Peyer's patch (tissue), 4 donors: ENCODE measurements around the gene ADAM21. TPM values are rescaled to one million over a fixed set of nuclear protein-coding genes. Genes with fewer than 3 reads are reported as not detected.
"Not testable (repeated sequence)": the region's sequence is repeated elsewhere in the genome, so short reads cannot be mapped to it uniquely, and the experiment has no call there.

Source experiments
- DNase-seq, 3 donors: peaks; one replicate each; pipeline ENCODE4 v3.0.0-alpha.2; 2017 to 2019
- H3K27ac ChIP-seq, 4 donors: fragments of 200-600 bp; sonication (generic); one replicate each; pipeline ENCODE4 v1.5.1; 2016 to 2019
- H3K27me3 ChIP-seq, 2 donors: fragments of 200-600 bp; sonication (generic); one replicate each; pipeline ENCODE4 v1.5.1; 2019
- H3K36me3 ChIP-seq, 3 donors: fragments of 200-600 bp; sonication (generic); one replicate each; pipeline ENCODE4 v1.5.1; 2016 to 2019
- H3K4me1 ChIP-seq, 4 donors: fragments of 200-600 bp; sonication (generic); one replicate each; pipeline ENCODE4 v1.5.1; 2016 to 2019
- H3K4me3 ChIP-seq, 4 donors: fragments of 200-600 bp; sonication (generic); 1 replicate in 3 of 4; 2 replicates in 1 of 4; pipeline ENCODE4 v1.5.1; 2016 to 2019; ENCODE audit warnings: mild to moderate bottlenecking in 1 of 4
- H3K9me3 ChIP-seq, 4 donors: fragments of 200-600 bp; sonication (generic); one replicate each; pipeline ENCODE4 v1.5.1; 2016 to 2019; ENCODE audit warnings: mild to moderate bottlenecking in 1 of 4
- POLR2A ChIP-seq, 2 donors: fragments of 450-650 bp; IDR thresholded peaks; one replicate each; pipeline ENCODE4 v1.5.1; 2017; ENCODE audit warnings: antibody characterized with exemption in 2 of 2, mild to moderate bottlenecking in 2 of 2, moderate library complexity in 2 of 2
- total RNA-seq, 4 donors: library from RNA; depleted of rRNA; stranded (reverse); fragments of >200 nt; gene quantifications; one replicate each; pipeline ENCODE4 v1.1.0, GENCODE V29; 2016
- TF ChIP-seq, protein P1 (sequence below), 6 experiments: fragments of 450-650 bp in 4 of 6; fragments of 200-600 bp in 2 of 6; sonication (generic) in 1 of 6; IDR thresholded peaks; one replicate each; pipeline ENCODE4 v1.5.1; 2017 to 2019; ENCODE audit warnings: antibody characterized with exemption in 6 of 6, mild to moderate bottlenecking in 3 of 6, moderate library complexity in 1 of 6

Gene ADAM21
- total RNA-seq, 4 donors from 2014 or later = not detected

DNA sequence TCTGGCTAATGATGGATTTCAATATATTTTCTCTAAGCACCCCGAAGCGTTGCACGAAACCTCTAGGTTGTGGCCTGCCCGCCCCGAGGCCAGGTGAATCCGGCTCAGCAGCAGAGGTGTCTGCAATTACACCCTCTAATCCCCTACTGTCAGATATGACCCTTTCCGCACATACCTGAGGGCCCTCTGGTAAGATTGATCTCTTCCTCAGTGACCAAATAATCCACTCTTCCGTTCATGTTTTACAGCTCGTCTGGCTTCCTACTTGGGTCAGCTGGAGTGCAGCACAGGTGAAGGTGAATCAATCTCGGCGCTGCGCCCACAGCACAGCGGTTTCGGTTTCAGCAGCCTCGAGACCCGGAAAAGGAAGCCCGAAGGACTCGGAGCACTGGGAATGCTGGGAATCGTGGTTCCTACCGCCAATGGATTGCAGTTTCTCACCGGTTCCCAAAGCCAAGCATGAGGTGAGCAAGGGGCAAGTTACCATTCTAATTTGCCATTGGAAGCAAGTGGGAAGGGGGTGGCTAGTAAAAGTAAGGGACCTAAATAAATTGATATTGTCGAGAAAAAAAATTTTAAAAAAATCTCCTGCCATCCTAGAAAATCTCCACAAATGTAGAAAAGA, 35.1 kb upstream of the ADAM21 start, which contains the start of gene SYNJ2BP:
Gene SYNJ2BP (minus strand): TSS at position 366 of the 625 bp plus-strand sequence. CDS start 127 bp downstream, at position 239.
- H3K27me3 ChIP-seq = no peaks in the 10 kb centered on the region
- no peaks in the 10 kb centered on the region for H3K36me3 ChIP-seq
- DNase-seq = peak; percentile 74 to 93 (median 87)
- H3K4me1 ChIP-seq = peaks cover 0 to 6% (median 2%) of the 10 kb centered on the region in 4 donors
- H3K27ac ChIP-seq = peak within 1 kb of the TSS; percentile 64 to 83 (median 66)
- peak in 1 of 2 donors; percentile 53 for TF ChIP-seq POLR2A (IDR thresholded peaks at IDR 0.05)
- TF ChIP-seq, protein P1, sequence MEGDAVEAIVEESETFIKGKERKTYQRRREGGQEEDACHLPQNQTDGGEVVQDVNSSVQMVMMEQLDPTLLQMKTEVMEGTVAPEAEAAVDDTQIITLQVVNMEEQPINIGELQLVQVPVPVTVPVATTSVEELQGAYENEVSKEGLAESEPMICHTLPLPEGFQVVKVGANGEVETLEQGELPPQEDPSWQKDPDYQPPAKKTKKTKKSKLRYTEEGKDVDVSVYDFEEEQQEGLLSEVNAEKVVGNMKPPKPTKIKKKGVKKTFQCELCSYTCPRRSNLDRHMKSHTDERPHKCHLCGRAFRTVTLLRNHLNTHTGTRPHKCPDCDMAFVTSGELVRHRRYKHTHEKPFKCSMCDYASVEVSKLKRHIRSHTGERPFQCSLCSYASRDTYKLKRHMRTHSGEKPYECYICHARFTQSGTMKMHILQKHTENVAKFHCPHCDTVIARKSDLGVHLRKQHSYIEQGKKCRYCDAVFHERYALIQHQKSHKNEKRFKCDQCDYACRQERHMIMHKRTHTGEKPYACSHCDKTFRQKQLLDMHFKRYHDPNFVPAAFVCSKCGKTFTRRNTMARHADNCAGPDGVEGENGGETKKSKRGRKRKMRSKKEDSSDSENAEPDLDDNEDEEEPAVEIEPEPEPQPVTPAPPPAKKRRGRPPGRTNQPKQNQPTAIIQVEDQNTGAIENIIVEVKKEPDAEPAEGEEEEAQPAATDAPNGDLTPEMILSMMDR (IDR thresholded peaks at IDR 0.05) = no peak
- H3K9me3 ChIP-seq = no peaks in the 10 kb centered on the region
- peak within 1 kb of the TSS; percentile 52 to 69 (median 61) for H3K4me3 ChIP-seq

DNA sequence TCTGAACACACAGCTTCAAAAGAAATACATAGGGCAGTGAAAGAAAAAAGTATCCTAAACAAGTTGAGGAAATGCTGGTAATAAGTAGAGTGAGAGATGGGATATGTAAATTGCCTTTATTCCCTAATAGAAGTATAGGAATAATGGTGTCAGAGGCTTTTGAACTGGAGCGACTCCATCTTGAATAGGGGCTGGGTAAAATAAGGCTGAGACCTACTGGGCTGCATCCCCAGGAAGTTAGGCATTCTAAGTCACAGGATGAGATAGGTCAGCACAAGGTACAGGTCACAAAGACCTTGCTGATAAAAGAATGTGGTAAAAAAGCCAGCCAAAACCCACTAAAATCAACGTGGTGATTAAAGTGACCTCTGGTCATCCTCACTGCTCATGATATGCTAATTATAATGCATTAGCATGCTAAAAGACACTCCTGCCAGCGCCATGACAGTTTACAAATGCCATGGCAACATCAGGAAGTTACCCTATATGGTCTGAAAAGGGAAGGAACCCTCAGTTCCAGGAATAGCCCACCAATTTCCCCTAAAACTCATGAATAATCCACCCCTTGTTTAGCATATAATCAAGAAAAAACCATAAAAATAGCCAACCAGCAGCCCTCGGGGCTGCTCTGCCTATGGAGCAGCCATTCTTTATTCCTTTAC, 32.6 kb upstream of the ADAM21 start:
- not testable (repeated sequence) for H3K27ac ChIP-seq, H3K4me1 ChIP-seq, H3K9me3 ChIP-seq, H3K4me3 ChIP-seq, H3K27me3 ChIP-seq, H3K36me3 ChIP-seq, DNase-seq

DNA sequence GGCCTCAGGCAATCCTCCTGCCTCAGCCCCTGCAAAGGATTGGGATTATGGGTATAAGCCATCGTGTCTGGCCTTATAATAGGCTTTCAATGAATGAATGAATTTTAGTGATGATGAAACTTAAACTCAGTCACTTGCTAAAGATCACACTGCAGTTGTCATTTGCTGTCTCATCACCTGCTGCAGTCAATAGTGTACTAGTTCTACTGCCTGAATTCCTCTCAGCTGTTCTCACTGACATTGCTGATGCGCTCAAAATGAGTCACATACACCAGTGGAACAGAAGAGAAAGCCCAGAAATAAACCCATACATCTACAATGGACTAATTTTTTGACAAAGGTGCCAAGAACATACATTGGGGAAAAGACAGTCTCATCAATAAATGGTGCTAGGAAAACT, 29.4 kb upstream of the ADAM21 start:
- no peak for DNase-seq
- H3K4me3 ChIP-seq = no peak overlapping the region
- no peaks in the 10 kb centered on the region for H3K9me3 ChIP-seq
- no peaks in the 10 kb centered on the region for H3K27me3 ChIP-seq
- no peak overlapping the region for H3K27ac ChIP-seq
- TF ChIP-seq POLR2A (IDR thresholded peaks at IDR 0.05) = no peak
- TF ChIP-seq, protein P1 (IDR thresholded peaks at IDR 0.05) = no peak
- no peaks in the 10 kb centered on the region for H3K36me3 ChIP-seq
- no peaks in the 10 kb centered on the region for H3K4me1 ChIP-seq

DNA sequence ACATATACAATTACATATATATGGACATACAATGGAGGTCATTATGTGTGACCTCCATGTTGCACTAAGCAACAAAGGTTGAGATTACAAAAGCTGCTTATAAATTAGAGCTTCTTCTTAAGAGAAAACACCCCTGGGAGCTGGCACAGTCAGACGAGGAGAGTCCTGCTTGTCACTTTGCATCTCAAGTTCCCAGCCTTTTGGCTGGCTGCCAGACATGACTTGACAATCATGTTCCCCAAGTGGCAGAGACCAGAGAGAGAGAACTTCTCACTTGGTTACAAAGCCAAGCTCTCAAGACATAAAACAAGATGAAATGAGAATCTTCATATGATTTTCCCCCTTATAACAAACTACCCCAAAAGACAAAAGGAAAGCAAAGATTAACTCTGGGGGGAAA, 26.6 kb upstream of the ADAM21 start:
- H3K4me1 ChIP-seq = no peaks in the 10 kb centered on the region
- H3K27ac ChIP-seq = no peak overlapping the region
- TF ChIP-seq, protein P1 (IDR thresholded peaks at IDR 0.05) = no peak
- TF ChIP-seq POLR2A (IDR thresholded peaks at IDR 0.05) = no peak
- no peaks in the 10 kb centered on the region for H3K36me3 ChIP-seq
- H3K9me3 ChIP-seq = no peaks in the 10 kb centered on the region
- H3K27me3 ChIP-seq = no peaks in the 10 kb centered on the region
- DNase-seq = no peak
- H3K4me3 ChIP-seq = no peak overlapping the region

DNA sequence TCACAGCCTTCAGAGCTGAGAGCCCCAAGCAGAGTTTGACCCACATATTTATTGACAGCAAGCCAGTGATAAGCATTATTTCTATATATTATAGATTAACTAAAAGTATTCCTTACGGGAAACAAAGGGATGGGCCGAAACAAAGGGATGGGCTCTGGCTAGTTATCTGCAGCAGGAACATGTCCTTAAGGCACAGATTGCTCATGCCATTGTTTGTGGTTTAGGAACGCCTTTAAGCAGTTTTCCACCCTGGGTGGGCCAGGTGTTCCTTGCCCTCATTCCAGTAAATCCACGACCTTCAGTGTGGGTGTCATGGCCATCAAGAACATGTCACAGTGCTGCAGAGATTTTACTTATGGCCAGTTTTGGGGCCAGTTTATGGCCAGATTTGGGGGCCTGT, 25.4 kb upstream of the ADAM21 start:
- H3K36me3 ChIP-seq, H3K27me3 ChIP-seq, DNase-seq, H3K27ac ChIP-seq, H3K4me1 ChIP-seq, H3K4me3 ChIP-seq, H3K9me3 ChIP-seq: not testable (repeated sequence)

DNA sequence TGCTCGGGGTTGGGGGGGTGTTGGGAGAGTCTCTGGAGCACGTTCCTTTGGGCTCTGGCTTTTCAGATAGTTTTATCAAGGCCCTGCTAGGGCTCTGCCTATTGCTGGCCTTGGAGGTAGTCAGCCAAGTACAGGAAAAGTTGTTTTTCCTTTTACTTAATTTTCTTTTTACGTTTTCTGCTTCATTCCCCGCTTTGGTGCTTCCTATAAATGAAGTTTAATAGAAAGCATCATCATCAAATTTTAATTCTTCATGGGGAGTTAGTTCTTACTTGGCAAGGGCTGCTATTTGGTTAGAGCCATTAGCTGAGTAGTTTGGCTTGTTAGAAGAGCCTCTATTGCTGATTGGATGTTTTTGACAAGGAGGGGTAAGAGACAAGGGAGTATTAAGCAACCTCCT, 15.1 kb upstream of the ADAM21 start:
- H3K4me1 ChIP-seq = no peaks in the 10 kb centered on the region
- TF ChIP-seq POLR2A (IDR thresholded peaks at IDR 0.05) = no peak
- TF ChIP-seq, protein P1 (IDR thresholded peaks at IDR 0.05) = no peak
- no peak overlapping the region for H3K4me3 ChIP-seq
- H3K9me3 ChIP-seq = peaks cover 0 to 14% (median 6%) of the 10 kb centered on the region in 4 donors
- no peaks in the 10 kb centered on the region for H3K27me3 ChIP-seq
- DNase-seq = no peak
- no peaks in the 10 kb centered on the region for H3K36me3 ChIP-seq
- no peak overlapping the region for H3K27ac ChIP-seq
